ENCODE measurements around the gene ETV5. TPM values are rescaled to one million over a fixed set of nuclear protein-coding genes. Genes with fewer than 3 reads are reported as not detected.

Gene ETV5
- total RNA-seq, 4 donors from 2014 or later = 6.6 to 12.4 (median 9.5) TPM

- intact Hi-C loops (cut with DNase I) = no loop called here
- Histone ChIP-seq H3K4me3 (no peak overlapping the region), H3K4me1 (no peaks in the 10 kb centered on the region), H3K9me3 (no peaks in the 10 kb centered on the region), H3K27ac (replicated peaks in 1 of 4) (no peak overlapping the region), H3K27me3 (no peaks in the 10 kb centered on the region), H3K36me3 (no peaks in the 10 kb centered on the region)
- TF ChIP-seq, protein P1, sequence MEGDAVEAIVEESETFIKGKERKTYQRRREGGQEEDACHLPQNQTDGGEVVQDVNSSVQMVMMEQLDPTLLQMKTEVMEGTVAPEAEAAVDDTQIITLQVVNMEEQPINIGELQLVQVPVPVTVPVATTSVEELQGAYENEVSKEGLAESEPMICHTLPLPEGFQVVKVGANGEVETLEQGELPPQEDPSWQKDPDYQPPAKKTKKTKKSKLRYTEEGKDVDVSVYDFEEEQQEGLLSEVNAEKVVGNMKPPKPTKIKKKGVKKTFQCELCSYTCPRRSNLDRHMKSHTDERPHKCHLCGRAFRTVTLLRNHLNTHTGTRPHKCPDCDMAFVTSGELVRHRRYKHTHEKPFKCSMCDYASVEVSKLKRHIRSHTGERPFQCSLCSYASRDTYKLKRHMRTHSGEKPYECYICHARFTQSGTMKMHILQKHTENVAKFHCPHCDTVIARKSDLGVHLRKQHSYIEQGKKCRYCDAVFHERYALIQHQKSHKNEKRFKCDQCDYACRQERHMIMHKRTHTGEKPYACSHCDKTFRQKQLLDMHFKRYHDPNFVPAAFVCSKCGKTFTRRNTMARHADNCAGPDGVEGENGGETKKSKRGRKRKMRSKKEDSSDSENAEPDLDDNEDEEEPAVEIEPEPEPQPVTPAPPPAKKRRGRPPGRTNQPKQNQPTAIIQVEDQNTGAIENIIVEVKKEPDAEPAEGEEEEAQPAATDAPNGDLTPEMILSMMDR (IDR thresholded peaks at IDR 0.05) = no peak
- TF ChIP-seq POLR2A (IDR thresholded peaks at IDR 0.05; ENCODE audit: low read depth) (no peak), EP300 (IDR thresholded peaks at IDR 0.05) (no peak), POLR2AphosphoS5 (IDR thresholded peaks at IDR 0.05) (no peak)
- DNase-seq (ENCODE audit: extremely low spot score) = no peak
- 78% methylated on average over 2 of the region's 2 CpGs for WGBS
Measured at GRCh38 chr3:186090901-186091300, 18.0 kb downstream of the ETV5 start.

DNA sequence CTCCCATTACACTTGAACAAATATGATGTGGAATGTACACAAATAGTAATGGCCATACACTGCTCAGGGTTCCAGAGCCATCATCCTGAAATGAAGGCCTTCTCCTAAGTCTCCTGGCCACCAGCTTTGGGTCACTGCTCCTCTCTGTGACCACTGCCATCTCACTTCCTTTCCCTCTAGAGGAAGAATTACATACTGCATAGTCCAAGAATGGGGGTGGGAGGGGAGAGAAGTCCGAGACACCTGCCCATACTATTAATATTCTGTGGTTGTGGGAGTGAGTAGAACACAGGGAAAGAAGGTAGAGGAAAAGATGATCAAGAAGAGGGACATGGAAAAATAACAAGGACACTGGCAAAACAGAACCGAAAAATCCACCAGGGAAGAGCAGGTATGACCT lies 20.6 kb downstream of the ETV5 start:
- Histone ChIP-seq H3K27me3 (no peaks in the 10 kb centered on the region), H3K36me3 (no peaks in the 10 kb centered on the region), H3K4me3 (no peak overlapping the region), H3K27ac (replicated peaks in 1 of 4) (no peak overlapping the region), H3K4me1 (no peaks in the 10 kb centered on the region), H3K9me3 (no peaks in the 10 kb centered on the region)
- TF ChIP-seq POLR2AphosphoS5 (IDR thresholded peaks at IDR 0.05) (no peak), EP300 (IDR thresholded peaks at IDR 0.05) (no peak), POLR2A (IDR thresholded peaks at IDR 0.05; ENCODE audit: low read depth) (no peak)
- TF ChIP-seq, protein P1 (IDR thresholded peaks at IDR 0.05) = no peak
- intact Hi-C loops (cut with DNase I) = no loop called here
- DNase-seq (ENCODE audit: extremely low spot score) = no peak
- WGBS = 93% methylated on average over 2 of the region's 2 CpGs

DNA sequence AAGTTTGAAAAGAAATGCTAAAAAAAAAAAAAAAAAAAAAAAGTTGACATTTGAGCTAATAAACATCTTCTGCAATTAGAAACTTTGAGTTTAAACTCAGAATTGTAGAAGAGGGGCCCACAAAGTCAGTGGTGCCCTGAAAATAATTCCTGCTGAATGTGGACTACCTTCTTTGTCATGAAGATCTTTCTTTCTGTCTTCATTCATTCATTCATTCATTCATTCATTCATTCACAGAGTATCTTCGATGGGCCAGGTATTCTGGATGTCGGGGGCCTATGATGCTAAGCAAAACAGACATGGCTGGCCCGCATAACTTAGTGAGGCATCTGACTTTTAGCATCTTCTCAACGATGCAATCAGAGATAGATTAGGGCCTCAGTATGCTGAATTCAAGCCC lies 24.6 kb downstream of the ETV5 start:
- H3K4me1 ChIP-seq = no peaks in the 10 kb centered on the region
- 92% methylated on average over 4 of the region's 4 CpGs for WGBS
- intact Hi-C loops (cut with DNase I) = no loop called here

GRCh38 chr3:186083746-186084145 lies 25.1 kb downstream of the ETV5 start:
- no peaks in the 10 kb centered on the region for H3K9me3 ChIP-seq
- H3K36me3 ChIP-seq = peaks cover 0 to 17% (median 5%) of the 10 kb centered on the region in 4 donors
- intact Hi-C loops (cut with DNase I) = no loop called here
- TF ChIP-seq POLR2A (IDR thresholded peaks at IDR 0.05; ENCODE audit: low read depth) = no peak
- TF ChIP-seq, protein P1 (IDR thresholded peaks at IDR 0.05) = no peak
- TF ChIP-seq POLR2AphosphoS5 (IDR thresholded peaks at IDR 0.05) = no peak
- no peak for TF ChIP-seq EP300 (IDR thresholded peaks at IDR 0.05)
- no peak overlapping the region for H3K27ac ChIP-seq (replicated peaks in 1 of 4)
- 91% methylated on average over 2 of the region's 2 CpGs for WGBS
- no peaks in the 10 kb centered on the region for H3K4me1 ChIP-seq
- H3K4me3 ChIP-seq = no peak overlapping the region
- no peaks in the 10 kb centered on the region for H3K27me3 ChIP-seq
- no peak for DNase-seq (ENCODE audit: extremely low spot score)

More for the DNA sequence above, 24.6 kb downstream of the ETV5 start:
- no peak for TF ChIP-seq EP300 (IDR thresholded peaks at IDR 0.05)
- TF ChIP-seq, protein P1 (IDR thresholded peaks at IDR 0.05) = no peak
- no peak overlapping the region for H3K4me3 ChIP-seq
- DNase-seq (ENCODE audit: extremely low spot score) = no peak
- H3K36me3 ChIP-seq = peaks cover 0 to 12% (median 1%) of the 10 kb centered on the region in 4 donors
- H3K27ac ChIP-seq (replicated peaks in 1 of 4) = no peak overlapping the region
- no peaks in the 10 kb centered on the region for H3K9me3 ChIP-seq
- no peaks in the 10 kb centered on the region for H3K27me3 ChIP-seq

- peaks cover 0 to 20% (median 6%) of the 10 kb centered on the region in 4 donors for H3K36me3 ChIP-seq
- no peaks in the 10 kb centered on the region for H3K4me1 ChIP-seq
- TF ChIP-seq POLR2AphosphoS5 (IDR thresholded peaks at IDR 0.05) = no peak
- TF ChIP-seq, protein P1 (IDR thresholded peaks at IDR 0.05) = no peak
- TF ChIP-seq POLR2A (IDR thresholded peaks at IDR 0.05; ENCODE audit: low read depth) = no peak
- no peak for TF ChIP-seq EP300 (IDR thresholded peaks at IDR 0.05)
- intact Hi-C loops (cut with DNase I) = no loop called here
- no peak for DNase-seq (ENCODE audit: extremely low spot score)
- H3K4me3 ChIP-seq = no peak overlapping the region
- no peaks in the 10 kb centered on the region for H3K9me3 ChIP-seq
- WGBS = 94% methylated on average over 8 of the region's 8 CpGs
- H3K27ac ChIP-seq (replicated peaks in 1 of 4) = no peak overlapping the region
- H3K27me3 ChIP-seq = no peaks in the 10 kb centered on the region
Measured at GRCh38 chr3:186082150-186082549, 26.7 kb downstream of the ETV5 start.
